MCF 10A (cell line): ENCODE data around the gene PTBP1. TPM values are rescaled to one million over a fixed set of nuclear protein-coding genes. Genes with fewer than 3 reads are reported as not detected.

Experiments
- BruUV-seq: library from RNA; stranded (reverse); fragments of 400-500 nt; replicated peaks from 2 replicates; lab custom pipeline; 2021; lab: Mats Ljungman, UMichigan
- CTCF ChIA-PET: fragments of 300-600 bp; sonication (Branson Sonifier 250); formaldehyde crosslinking; extraction: SDS; loops from one replicate; lab custom pipeline; 2021; ENCODE audit warnings: antibody characterized with exemption, inconsistent platforms; lab: Yijun Ruan, JAX
- POLR2A ChIA-PET: fragments of 300-600, 350-650 bp; sonication (Branson Sonifier 250); formaldehyde crosslinking; extraction: SDS; loops from one replicate; lab custom pipeline; 2020; ENCODE audit warnings: antibody characterized with exemption, inconsistent platforms; lab: Yijun Ruan, JAX
- DNase-seq: peaks from one replicate; pipeline ENCODE4 v3.0.0-alpha.2; 2018; ENCODE audit not compliant: unreplicated experiment
- H3K27ac Mint-ChIP-seq: one replicate; pipeline ENCODE4 v1.8.0; 2022; ENCODE audit warnings: mild to moderate bottlenecking, low read depth, mixed read lengths; ENCODE audit not compliant: unreplicated experiment
- H3K27me3 Mint-ChIP-seq: one replicate; pipeline ENCODE4 v1.8.0; 2022; ENCODE audit warnings: mixed read lengths; ENCODE audit not compliant: insufficient read depth, unreplicated experiment
- H3K36me3 Mint-ChIP-seq: one replicate; pipeline ENCODE4 v1.8.0; 2022; ENCODE audit warnings: mild to moderate bottlenecking, moderate library complexity, mixed read lengths; ENCODE audit not compliant: insufficient read depth, unreplicated experiment
- H3K4me1 Mint-ChIP-seq: one replicate; pipeline ENCODE4 v1.8.0; 2022; ENCODE audit warnings: mixed read lengths; ENCODE audit not compliant: insufficient read depth, unreplicated experiment
- H3K4me3 Mint-ChIP-seq: one replicate; pipeline ENCODE4 v1.8.0; 2022; ENCODE audit warnings: mild to moderate bottlenecking, moderate library complexity, mixed read lengths; ENCODE audit not compliant: unreplicated experiment
- H3K9me3 Mint-ChIP-seq: one replicate; pipeline ENCODE4 v1.8.0; 2022; ENCODE audit warnings: mixed read lengths; ENCODE audit not compliant: unreplicated experiment
- CTCF ChIP-seq: fragments of 200-600 bp; IDR thresholded peaks from one replicate; pipeline ENCODE4 v1.8.0; 2022; ENCODE audit warnings: antibody characterized with exemption, mild to moderate bottlenecking; ENCODE audit not compliant: unreplicated experiment
- intact Hi-C: fragments of 100-400 bp; cut with micrococcal nuclease; formaldehyde crosslinking; loops from 2 replicates; pipeline ENCODE4 v1.14.1; 2022
- total RNA-seq: library from RNA; stranded (reverse); gene quantifications from 2 replicates; pipeline ENCODE4 v1.2.3, GENCODE V29; 2022

The PTBP1 gene
- total RNA-seq, 1 experiment from 2014 or later = 431 TPM

GRCh38 chr19:793806-794205 is 3.4 kb upstream of the PTBP1 start:
- Mint-ChIP-seq H3K36me3 (peaks cover 3% of the 10 kb centered on the region), H3K4me1 (peaks cover 12% of the 10 kb centered on the region), H3K4me3 (no peak overlapping the region), H3K9me3 (no peaks in the 10 kb centered on the region), H3K27ac (no peak overlapping the region), H3K27me3 (no peaks in the 10 kb centered on the region)
- no peak for DNase-seq
- CTCF ChIA-PET = interaction anchor here (0.7 kb wide), 1 partner anchor 243 kb away, joined by 3 read pairs; no protein-coding TSS in a partner anchor
- BruUV-seq = no TSS peak
- no peak for TF ChIP-seq CTCF
- POLR2A ChIA-PET = no interaction called here
- intact Hi-C loops = no loop called here

- ChIA-PET CTCF (interaction anchor here (1.2 to 1.9 kb wide), 2 partner anchors 11 to 25 kb away, joined by 5 to 10 read pairs; no protein-coding TSS in a partner anchor), POLR2A (no interaction called here)
- no peak overlapping the region for H3K4me3 Mint-ChIP-seq
- H3K27ac Mint-ChIP-seq = no peak overlapping the region
- H3K27me3 Mint-ChIP-seq = no peaks in the 10 kb centered on the region
- H3K36me3 Mint-ChIP-seq = peaks cover 17% of the 10 kb centered on the region
- no TSS peak for BruUV-seq
- no peak for TF ChIP-seq CTCF
- no peaks in the 10 kb centered on the region for H3K9me3 Mint-ChIP-seq
- H3K4me1 Mint-ChIP-seq = peaks cover 11% of the 10 kb centered on the region
- intact Hi-C loops = no loop called here
- no peak for DNase-seq
Measured at GRCh38 chr19:795073-795611, 2.1 kb upstream of the PTBP1 start.

- no peaks in the 10 kb centered on the region for H3K27me3 Mint-ChIP-seq
- peak overlapping the region; percentile 91 for H3K4me3 Mint-ChIP-seq
- intact Hi-C loops = no loop called here
- no peak for DNase-seq
- H3K9me3 Mint-ChIP-seq = no peaks in the 10 kb centered on the region
- ChIA-PET POLR2A (interaction anchor here (0.5 to 1.8 kb wide), 8 partner anchors 10 to 676 kb away, joined by 3 to 16 read pairs (median 4); partner anchors contain the start of genes MED16 and RNU6-9), CTCF (interaction anchor here (0.6 to 1.9 kb wide), 3 partner anchors 12 to 28 kb away, joined by 3 to 10 read pairs (median 5); no protein-coding TSS in a partner anchor)
- peaks cover 17% of the 10 kb centered on the region for H3K4me1 Mint-ChIP-seq
- H3K36me3 Mint-ChIP-seq = peaks cover 25% of the 10 kb centered on the region
- no peak for TF ChIP-seq CTCF
- BruUV-seq = no TSS peak
- peak overlapping the region; percentile 90 for H3K27ac Mint-ChIP-seq
Measured at GRCh38 chr19:795691-796581, 1.3 kb upstream of the PTBP1 start.
